HG03280 (cell line): ENCODE measurements around the gene WNT7A.

ENCODE experiments used
- ATAC-seq: cut with Tn5 transposase; IDR thresholded peaks from one replicate; pipeline ENCODE4 v1.9.1; 2021; ENCODE audit warnings: mild to moderate bottlenecking, moderate library complexity; ENCODE audit not compliant: unreplicated experiment

WNT7A gene

GRCh38 chr3:13849018-13849417 lies 30.9 kb downstream of the WNT7A start:
- ATAC-seq: no peak

GRCh38 chr3:13846716-13847570 lies 32.9 kb downstream of the WNT7A start:
- no peak for ATAC-seq

DNA sequence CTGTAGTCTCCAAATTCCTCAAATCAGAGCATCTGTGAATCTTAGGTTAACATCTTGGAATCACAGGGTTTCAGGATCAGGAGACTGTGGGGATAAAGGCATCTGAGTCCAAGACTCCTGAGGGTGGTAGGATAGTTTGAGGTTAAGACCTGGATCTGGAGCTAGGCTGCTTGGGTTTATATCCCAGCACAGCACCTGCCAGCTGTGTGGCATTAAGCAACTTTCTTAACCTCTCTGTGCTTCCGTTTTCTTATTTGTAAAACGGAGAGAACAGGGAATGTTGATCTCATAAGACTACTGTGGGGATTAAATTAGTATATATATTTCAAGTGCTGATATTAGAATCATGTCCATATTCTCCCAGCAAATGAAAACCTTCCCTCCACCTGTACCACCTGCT lies 33.6 kb downstream of the WNT7A start:
- ATAC-seq: no peak

GRCh38 chr3:13845806-13846205 lies 34.1 kb downstream of the WNT7A start:
- ATAC-seq: no peak

DNA sequence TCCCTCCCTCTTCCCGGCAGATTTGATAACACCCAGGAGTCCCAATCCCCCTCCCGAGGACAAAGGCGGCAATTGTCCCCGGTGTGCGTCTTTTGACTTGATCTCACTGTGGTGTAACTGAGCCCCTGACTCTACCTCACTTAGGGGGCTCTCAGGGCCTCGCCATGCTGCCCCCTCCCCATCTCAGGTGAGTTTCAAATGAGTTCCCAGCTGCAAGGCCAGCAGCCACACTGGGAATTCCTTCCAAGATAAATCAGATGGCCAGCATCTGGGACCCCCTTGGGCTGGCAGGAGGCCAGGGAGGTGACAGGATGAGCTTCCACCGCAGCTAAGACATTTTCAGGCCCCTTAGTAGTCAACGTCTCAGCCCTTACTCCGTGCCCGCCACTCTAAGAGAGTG lies 35.0 kb downstream of the WNT7A start:
- ATAC-seq: no peak

GRCh38 chr3:13844286-13844685 lies 35.6 kb downstream of the WNT7A start:
- ATAC-seq: no peak

GRCh38 chr3:13843351-13843750 lies 36.5 kb downstream of the WNT7A start:
- no peak for ATAC-seq

- no peak for ATAC-seq
These were observed 37.6 kb downstream of the WNT7A start for GRCh38 chr3:13842226-13842625.

GRCh38 chr3:13841826-13842225 lies 38.0 kb downstream of the WNT7A start:
- no peak for ATAC-seq

GRCh38 chr3:13841141-13841540 lies 38.7 kb downstream of the WNT7A start:
- no peak for ATAC-seq

- ATAC-seq: no peak
These were observed 39.4 kb downstream of the WNT7A start for GRCh38 chr3:13840456-13840855.

GRCh38 chr3:13839726-13840340 lies 40.0 kb downstream of the WNT7A start:
- no peak for ATAC-seq

DNA sequence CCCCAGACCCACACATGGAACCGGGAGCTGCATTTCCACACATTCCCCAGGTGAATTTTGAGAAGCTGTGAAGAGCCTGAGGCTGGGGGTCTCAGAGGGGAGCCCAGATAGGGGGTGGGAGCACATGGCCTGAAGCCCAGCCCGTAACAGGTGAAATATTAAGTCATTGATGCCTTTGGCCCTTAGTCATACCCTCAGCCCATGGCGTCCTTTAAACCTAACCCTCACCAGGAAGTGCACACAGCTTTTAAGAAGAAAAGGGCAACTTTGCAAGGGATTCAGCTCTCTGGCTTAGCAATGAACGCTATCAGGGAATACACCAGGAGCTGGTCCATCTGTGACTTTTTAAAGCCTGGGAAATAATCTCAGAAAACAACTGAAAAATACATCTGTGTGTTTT lies 40.6 kb downstream of the WNT7A start:
- ATAC-seq: no peak

- ATAC-seq: no peak
These were observed 41.5 kb downstream of the WNT7A start for GRCh38 chr3:13838421-13838820.

GRCh38 chr3:13837751-13838150 lies 42.1 kb downstream of the WNT7A start:
- no peak for ATAC-seq

DNA sequence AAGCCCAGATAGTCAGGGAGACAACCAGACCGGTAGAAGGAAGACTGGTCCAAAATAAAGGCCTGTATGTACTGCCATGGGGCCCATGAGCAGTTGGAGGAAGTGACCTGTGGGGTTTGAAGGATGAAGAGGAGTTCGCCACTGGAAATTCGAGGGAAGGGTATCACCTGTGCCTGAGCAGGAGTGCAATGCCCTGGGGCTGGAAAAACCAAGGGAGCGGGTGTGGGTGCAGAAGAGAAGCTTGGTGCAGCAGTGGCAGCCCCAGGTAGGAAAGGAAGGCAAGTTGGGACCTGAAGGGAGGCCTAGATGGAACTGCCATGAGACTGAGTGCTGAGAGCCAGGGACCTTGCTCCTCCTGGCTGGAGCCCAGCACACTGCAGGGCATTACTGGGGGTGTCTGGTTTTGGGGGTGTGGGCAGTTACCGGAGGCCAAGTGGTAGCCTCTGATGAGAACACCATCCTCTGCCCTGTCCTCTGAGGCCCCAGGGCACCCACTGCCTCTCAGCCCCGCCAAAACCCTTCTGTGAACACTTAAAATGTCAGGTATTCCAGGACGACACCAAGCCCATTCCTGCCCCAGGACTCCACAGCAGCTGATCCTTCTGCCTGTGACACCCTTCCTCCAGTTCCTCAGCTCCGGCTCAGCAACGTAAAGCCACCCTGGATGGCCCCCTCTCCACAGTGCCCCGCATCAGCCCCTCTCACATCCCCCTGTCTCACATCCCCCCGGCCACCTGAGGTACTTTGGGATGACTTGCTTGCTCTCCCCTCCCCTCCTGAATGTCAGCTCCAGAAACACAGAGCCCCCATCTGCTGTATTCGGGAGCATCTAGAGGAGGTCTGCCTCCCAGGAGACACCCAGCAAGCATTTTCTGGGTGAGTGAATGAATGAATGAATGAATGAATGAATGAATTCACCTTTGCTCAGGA lies 42.9 kb downstream of the WNT7A start:
- no peak for ATAC-seq

GRCh38 chr3:13835246-13835645 lies 44.6 kb downstream of the WNT7A start:
- no peak for ATAC-seq

GRCh38 chr3:13834258-13835035 lies 45.4 kb downstream of the WNT7A start:
- ATAC-seq: no peak

GRCh38 chr3:13833506-13834257 lies 46.2 kb downstream of the WNT7A start:
- ATAC-seq: no peak

- ATAC-seq: no peak
These were observed 47.7 kb downstream of the WNT7A start for GRCh38 chr3:13832130-13832529.
